ENCODE measurements around the gene ATXN10. TPM values are rescaled to one million over a fixed set of nuclear protein-coding genes. Genes with fewer than 3 reads are reported as not detected.

ATXN10 gene
- total RNA-seq, 1 experiment from 2014 or later = 111 TPM

GRCh38 chr22:45757936-45758335 is 86.3 kb downstream of the ATXN10 start:
- no peak for DNase-seq (ENCODE audit: low spot score)

- no peak for DNase-seq (ENCODE audit: low spot score)
Observed at GRCh38 chr22:45758603-45759002, 87.0 kb downstream of the ATXN10 start.

- no peak for DNase-seq (ENCODE audit: low spot score)
Observed at GRCh38 chr22:45760682-45761081, 89.0 kb downstream of the ATXN10 start.

- DNase-seq (ENCODE audit: low spot score) = no peak
Observed at GRCh38 chr22:45762545-45763235, 91.1 kb downstream of the ATXN10 start.

- DNase-seq (ENCODE audit: low spot score) = no peak
Observed at GRCh38 chr22:45763236-45763624, 91.6 kb downstream of the ATXN10 start.

GRCh38 chr22:45768490-45768889 is 96.9 kb downstream of the ATXN10 start:
- no peak for DNase-seq (ENCODE audit: low spot score)

- DNase-seq (ENCODE audit: low spot score) = no peak
Observed at GRCh38 chr22:45769569-45770210, 98.1 kb downstream of the ATXN10 start.

GRCh38 chr22:45770506-45770905 is 98.9 kb downstream of the ATXN10 start:
- DNase-seq (ENCODE audit: low spot score) = no peak

GRCh38 chr22:45771057-45771456 is 99.4 kb downstream of the ATXN10 start:
- no peak for DNase-seq (ENCODE audit: low spot score)

- DNase-seq (ENCODE audit: low spot score) = no peak
Observed at GRCh38 chr22:45771711-45772110, 100.1 kb downstream of the ATXN10 start.

- no peak for DNase-seq (ENCODE audit: low spot score)
Observed at GRCh38 chr22:45772743-45773142, 101.1 kb downstream of the ATXN10 start.

GRCh38 chr22:45774001-45774670 is 102.5 kb downstream of the ATXN10 start:
- no peak for DNase-seq (ENCODE audit: low spot score)

GRCh38 chr22:45775062-45775461 is 103.4 kb downstream of the ATXN10 start:
- DNase-seq (ENCODE audit: low spot score) = no peak

GRCh38 chr22:45775569-45776312 is 104.1 kb downstream of the ATXN10 start:
- DNase-seq (ENCODE audit: low spot score) = no peak

- no peak for DNase-seq (ENCODE audit: low spot score)
Observed at GRCh38 chr22:45776313-45776585, 104.6 kb downstream of the ATXN10 start.

- no peak for DNase-seq (ENCODE audit: low spot score)
Observed at GRCh38 chr22:45777046-45777851, 105.6 kb downstream of the ATXN10 start.

GRCh38 chr22:45777852-45778375 is 106.3 kb downstream of the ATXN10 start:
- DNase-seq (ENCODE audit: low spot score) = no peak

GRCh38 chr22:45781459-45781858 is 109.8 kb downstream of the ATXN10 start:
- no peak for DNase-seq (ENCODE audit: low spot score)

- no peak for DNase-seq (ENCODE audit: low spot score)
Observed at GRCh38 chr22:45781966-45782365, 110.3 kb downstream of the ATXN10 start.

- no peak for DNase-seq (ENCODE audit: low spot score)
Observed at GRCh38 chr22:45783021-45783420, 111.4 kb downstream of the ATXN10 start.

GRCh38 chr22:45783690-45784089 is 112.1 kb downstream of the ATXN10 start:
- no peak for DNase-seq (ENCODE audit: low spot score)
